Right atrium auricular region (tissue), 2 donors: ENCODE data around the gene ACSL4. TPM values are rescaled to one million over a fixed set of nuclear protein-coding genes. Genes with fewer than 3 reads are reported as not detected.

ENCODE experiments used
- DNase-seq: peaks from one replicate; pipeline ENCODE4 v3.0.0-alpha.2; 2019; ENCODE audit warnings: low spot score
- H3K27ac ChIP-seq, 2 donors: fragments of 200-600 bp; sonication (generic); 1 replicate in 1 of 2; 2 replicates in 1 of 2; pipeline ENCODE4 v1.5.1; 2016 to 2019
- H3K27me3 ChIP-seq, 2 donors: fragments of 200-600 bp; sonication (generic); one replicate each; pipeline versions ENCODE4 v1.5.1 to v1.6.0; 2017 to 2019
- H3K36me3 ChIP-seq: fragments of 200-600 bp; sonication (generic); one replicate; pipeline ENCODE4 v1.5.1; 2016
- H3K4me1 ChIP-seq, 2 donors: fragments of 200-600 bp; sonication (generic); one replicate each; pipeline versions ENCODE4 v1.5.1 to v1.6.0; 2017 to 2019
- H3K4me3 ChIP-seq, 2 donors: fragments of 200-600 bp; sonication (generic); 1 replicate in 1 of 2; 2 replicates in 1 of 2; pipeline ENCODE4 v1.5.1; 2017 to 2019; ENCODE audit warnings: mild to moderate bottlenecking in 1 of 2, moderate library complexity in 1 of 2
- H3K9me3 ChIP-seq, 2 donors: fragments of 200-600 bp; sonication (generic); one replicate each; pipeline ENCODE4 v1.5.1; 2019
- CTCF ChIP-seq, 2 donors: fragments of 200-600 bp; sonication (generic); IDR thresholded peaks; one replicate each; pipeline ENCODE4 v1.5.1; 2019; ENCODE audit warnings: antibody characterized with exemption in 2 of 2
- total RNA-seq, 2 donors: library from RNA; depleted of rRNA; stranded (reverse); fragments of >200 nt; gene quantifications; one replicate each; pipeline ENCODE4 v1.1.0, GENCODE V29; 2016

The ACSL4 gene
- total RNA-seq, 2 donors from 2014 or later, result 40.5 to 45.5 TPM

GRCh38 chrX:109774136-109774535, 41.1 kb upstream of the ACSL4 start:
- Histone ChIP-seq H3K27ac (no peak overlapping the region), H3K4me1 (no peaks in the 10 kb centered on the region), H3K27me3 (no peaks in the 10 kb centered on the region), H3K9me3 (peaks cover 0 to 14% of the 10 kb centered on the region in 2 donors), H3K36me3 (no peaks in the 10 kb centered on the region), H3K4me3 (no peak overlapping the region)
- no peak for DNase-seq
- no peak for TF ChIP-seq CTCF (IDR thresholded peaks at IDR 0.05)

- no peak for DNase-seq
- H3K36me3 ChIP-seq, result no peaks in the 10 kb centered on the region
- H3K27me3 ChIP-seq, result no peaks in the 10 kb centered on the region
- H3K27ac ChIP-seq, result no peak overlapping the region
- no peak for TF ChIP-seq CTCF (IDR thresholded peaks at IDR 0.05)
- no peaks in the 10 kb centered on the region for H3K4me1 ChIP-seq
- H3K9me3 ChIP-seq, result peaks cover 0 to 19% of the 10 kb centered on the region in 2 donors
- no peak overlapping the region for H3K4me3 ChIP-seq
These were observed 40.3 kb upstream of the ACSL4 start for GRCh38 chrX:109773374-109773773.

- H3K27me3 ChIP-seq, result no peaks in the 10 kb centered on the region
- H3K27ac ChIP-seq, result no peak overlapping the region
- no peaks in the 10 kb centered on the region for H3K4me1 ChIP-seq
- peaks cover 0 to 19% of the 10 kb centered on the region in 2 donors for H3K9me3 ChIP-seq
- H3K36me3 ChIP-seq, result no peaks in the 10 kb centered on the region
- TF ChIP-seq CTCF (IDR thresholded peaks at IDR 0.05), result no peak
- no peak for DNase-seq
- no peak overlapping the region for H3K4me3 ChIP-seq
These were observed 37.7 kb upstream of the ACSL4 start for GRCh38 chrX:109770780-109771179.

- no peaks in the 10 kb centered on the region for H3K4me1 ChIP-seq
- no peaks in the 10 kb centered on the region for H3K27me3 ChIP-seq
- H3K36me3 ChIP-seq, result no peaks in the 10 kb centered on the region
- H3K9me3 ChIP-seq, result peaks cover 0 to 3% of the 10 kb centered on the region in 2 donors
- H3K4me3 ChIP-seq, result no peak overlapping the region
- DNase-seq, result no peak
- TF ChIP-seq CTCF (IDR thresholded peaks at IDR 0.05), result no peak
- no peak overlapping the region for H3K27ac ChIP-seq
These were observed 27.8 kb upstream of the ACSL4 start for GRCh38 chrX:109760922-109761250.

- DNase-seq, result no peak
- Histone ChIP-seq H3K4me3 (no peak overlapping the region), H3K27ac (no peak overlapping the region), H3K9me3 (peaks cover 0 to 9% of the 10 kb centered on the region in 2 donors), H3K36me3 (no peaks in the 10 kb centered on the region), H3K27me3 (no peaks in the 10 kb centered on the region), H3K4me1 (no peaks in the 10 kb centered on the region)
- TF ChIP-seq CTCF (IDR thresholded peaks at IDR 0.05), result no peak
These were observed 27.3 kb upstream of the ACSL4 start for GRCh38 chrX:109760209-109760921.

- no peak for TF ChIP-seq CTCF (IDR thresholded peaks at IDR 0.05)
- Histone ChIP-seq H3K4me3 (no peak overlapping the region), H3K27me3 (no peaks in the 10 kb centered on the region), H3K9me3 (peaks cover 0 to 17% of the 10 kb centered on the region in 2 donors), H3K27ac (no peak overlapping the region), H3K36me3 (no peaks in the 10 kb centered on the region), H3K4me1 (no peaks in the 10 kb centered on the region)
- no peak for DNase-seq
These were observed 20.2 kb upstream of the ACSL4 start for GRCh38 chrX:109753256-109753655.
